H1 (cell line): Measurements from ENCODE around the gene BABAM1. TPM values are rescaled to one million over a fixed set of nuclear protein-coding genes. Genes with fewer than 3 reads are reported as not detected.

Source experiments
- ASH2L ChIP-seq: fragments of 200-600, 300-600 bp; sonication (generic); IDR thresholded peaks from one replicate; pipeline ENCODE4 v1.7.1; 2017; ENCODE audit warnings: low read length
- BRCA1 ChIP-seq: IDR thresholded peaks from 2 replicates; pipeline ENCODE4 v1.6.1; 2012; ENCODE audit warnings: low read depth, low read length, improper control_type of control experiment
- CBX5 ChIP-seq: fragments of 300-800, 300-1000 bp; sonication (generic); IDR thresholded peaks from 2 replicates; pipeline ENCODE4 v1.7.1; 2016; ENCODE audit warnings: antibody characterized with exemption, low read length, low read depth
- EGR1 ChIP-seq: IDR thresholded peaks from 2 replicates; pipeline ENCODE4 v1.6.1; 2011; ENCODE audit warnings: low read depth, low read length, borderline replicate concordance
- POLR2AphosphoS5 ChIP-seq: IDR thresholded peaks from 2 replicates; pipeline ENCODE4 v1.6.1; 2011; ENCODE audit warnings: low read depth, low read length
- SP2 ChIP-seq: IDR thresholded peaks from 2 replicates; pipeline ENCODE4 v1.6.1; 2012; ENCODE audit warnings: mild to moderate bottlenecking, low read length, inconsistent platforms
- SUZ12 ChIP-seq: fragments of 200-600 bp; sonication (generic); IDR thresholded peaks from 2 replicates; pipeline ENCODE4 v1.6.1; 2012; ENCODE audit warnings: mild to moderate bottlenecking, inconsistent platforms, low read length, moderate library complexity, mixed read lengths
- YY1 ChIP-seq: IDR thresholded peaks from 2 replicates; pipeline ENCODE4 v1.6.1; 2011; ENCODE audit warnings: low read depth, mild to moderate bottlenecking, low read length
- ZNF274 ChIP-seq: IDR thresholded peaks from 2 replicates; pipeline ENCODE4 v1.7.0; 2012; ENCODE audit warnings: low read length, borderline replicate concordance; ENCODE audit errors: extremely low read depth
- polyA plus RNA-seq, 7 experiments: library from polyadenylated mRNA; depleted of rRNA in 3 of 7; stranded (reverse) in 5 of 7; unstranded in 2 of 7; fragments of >200 nt in 5 of 7; fragments of 200-250 nt in 2 of 7; gene quantifications; 1 replicate in 5 of 7; 2 replicates in 1 of 7; 4 replicates in 1 of 7; pipeline versions ENCODE4 v1.2.1 to v1.2.3, GENCODE V29; 2011 to 2013; ENCODE audit warnings: missing spikeins in 2 of 7, mixed read lengths in 2 of 7
- total RNA-seq: library from RNA; stranded (reverse); fragmentation: NEBNext Ultra II Directional; extraction: Animal tissue kit (Norgen Biotek cat#: 25700); gene quantifications from 2 replicates; pipeline ENCODE4 v1.2.1, GENCODE V29; 2021
- TF ChIP-seq, protein P1 (sequence below): fragments of 300-600 bp; sonication (generic); IDR thresholded peaks from 2 replicates; pipeline ENCODE4 v1.7.1; 2012; ENCODE audit warnings: low read length, moderate library complexity, mild to moderate bottlenecking, inconsistent platforms; ENCODE audit not compliant: insufficient replicate concordance
- TF ChIP-seq, protein P2 (sequence below): IDR thresholded peaks from 2 replicates; pipeline ENCODE4 v1.6.1; 2012; ENCODE audit warnings: inconsistent platforms

Gene BABAM1
- total and polyA plus RNA-seq, 2 of the 8 experiments (the other 6 are each of a cell fraction or from before 2014, with no cell fraction given): 127 to 133 TPM

DNA sequence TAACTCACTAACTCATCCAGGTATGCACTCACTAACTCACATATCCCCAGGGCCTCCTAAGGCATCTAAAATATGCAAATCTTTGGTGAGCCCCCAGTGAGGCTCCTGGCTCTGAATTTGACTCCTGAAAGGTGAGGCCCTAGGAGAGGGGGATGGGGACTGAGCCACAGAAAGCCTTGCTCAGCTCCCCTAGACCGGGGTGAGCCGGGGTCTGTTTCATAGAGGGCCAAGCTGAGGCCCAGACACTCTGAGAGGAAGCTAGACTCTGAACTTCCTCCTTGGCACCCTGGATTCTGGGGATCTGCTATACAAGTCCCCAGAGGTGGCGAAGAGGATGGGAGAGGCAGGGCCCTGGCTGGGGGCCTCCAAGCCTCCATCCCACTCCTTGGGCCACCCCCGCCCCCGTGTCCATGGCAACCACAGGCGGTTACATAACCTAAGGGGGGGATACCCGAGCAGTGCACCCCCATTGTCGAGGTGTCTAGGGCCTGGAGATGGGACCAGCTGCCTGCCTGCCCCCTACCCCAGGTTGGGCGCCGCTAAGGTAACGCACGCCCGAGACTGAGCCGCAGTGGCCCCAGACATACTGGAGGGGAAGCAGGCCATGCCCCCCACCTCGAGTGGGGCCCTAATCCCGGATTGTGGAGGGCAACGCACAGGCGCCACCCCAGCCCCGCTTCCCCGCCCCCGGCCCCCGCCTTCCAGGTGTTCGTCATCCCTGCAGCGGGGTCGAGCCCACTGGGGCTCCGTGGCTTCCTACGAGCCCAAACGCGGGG, 35.3 kb downstream of the BABAM1 start (continued):
- TF ChIP-seq SUZ12 (no peak), ZNF274 (no peak), BRCA1 (no peak), SP2 (no peak), POLR2AphosphoS5 (no peak), EGR1 (no peak), ASH2L (no peak), YY1 (no peak), CBX5 (no peak)
- TF ChIP-seq, protein P1, sequence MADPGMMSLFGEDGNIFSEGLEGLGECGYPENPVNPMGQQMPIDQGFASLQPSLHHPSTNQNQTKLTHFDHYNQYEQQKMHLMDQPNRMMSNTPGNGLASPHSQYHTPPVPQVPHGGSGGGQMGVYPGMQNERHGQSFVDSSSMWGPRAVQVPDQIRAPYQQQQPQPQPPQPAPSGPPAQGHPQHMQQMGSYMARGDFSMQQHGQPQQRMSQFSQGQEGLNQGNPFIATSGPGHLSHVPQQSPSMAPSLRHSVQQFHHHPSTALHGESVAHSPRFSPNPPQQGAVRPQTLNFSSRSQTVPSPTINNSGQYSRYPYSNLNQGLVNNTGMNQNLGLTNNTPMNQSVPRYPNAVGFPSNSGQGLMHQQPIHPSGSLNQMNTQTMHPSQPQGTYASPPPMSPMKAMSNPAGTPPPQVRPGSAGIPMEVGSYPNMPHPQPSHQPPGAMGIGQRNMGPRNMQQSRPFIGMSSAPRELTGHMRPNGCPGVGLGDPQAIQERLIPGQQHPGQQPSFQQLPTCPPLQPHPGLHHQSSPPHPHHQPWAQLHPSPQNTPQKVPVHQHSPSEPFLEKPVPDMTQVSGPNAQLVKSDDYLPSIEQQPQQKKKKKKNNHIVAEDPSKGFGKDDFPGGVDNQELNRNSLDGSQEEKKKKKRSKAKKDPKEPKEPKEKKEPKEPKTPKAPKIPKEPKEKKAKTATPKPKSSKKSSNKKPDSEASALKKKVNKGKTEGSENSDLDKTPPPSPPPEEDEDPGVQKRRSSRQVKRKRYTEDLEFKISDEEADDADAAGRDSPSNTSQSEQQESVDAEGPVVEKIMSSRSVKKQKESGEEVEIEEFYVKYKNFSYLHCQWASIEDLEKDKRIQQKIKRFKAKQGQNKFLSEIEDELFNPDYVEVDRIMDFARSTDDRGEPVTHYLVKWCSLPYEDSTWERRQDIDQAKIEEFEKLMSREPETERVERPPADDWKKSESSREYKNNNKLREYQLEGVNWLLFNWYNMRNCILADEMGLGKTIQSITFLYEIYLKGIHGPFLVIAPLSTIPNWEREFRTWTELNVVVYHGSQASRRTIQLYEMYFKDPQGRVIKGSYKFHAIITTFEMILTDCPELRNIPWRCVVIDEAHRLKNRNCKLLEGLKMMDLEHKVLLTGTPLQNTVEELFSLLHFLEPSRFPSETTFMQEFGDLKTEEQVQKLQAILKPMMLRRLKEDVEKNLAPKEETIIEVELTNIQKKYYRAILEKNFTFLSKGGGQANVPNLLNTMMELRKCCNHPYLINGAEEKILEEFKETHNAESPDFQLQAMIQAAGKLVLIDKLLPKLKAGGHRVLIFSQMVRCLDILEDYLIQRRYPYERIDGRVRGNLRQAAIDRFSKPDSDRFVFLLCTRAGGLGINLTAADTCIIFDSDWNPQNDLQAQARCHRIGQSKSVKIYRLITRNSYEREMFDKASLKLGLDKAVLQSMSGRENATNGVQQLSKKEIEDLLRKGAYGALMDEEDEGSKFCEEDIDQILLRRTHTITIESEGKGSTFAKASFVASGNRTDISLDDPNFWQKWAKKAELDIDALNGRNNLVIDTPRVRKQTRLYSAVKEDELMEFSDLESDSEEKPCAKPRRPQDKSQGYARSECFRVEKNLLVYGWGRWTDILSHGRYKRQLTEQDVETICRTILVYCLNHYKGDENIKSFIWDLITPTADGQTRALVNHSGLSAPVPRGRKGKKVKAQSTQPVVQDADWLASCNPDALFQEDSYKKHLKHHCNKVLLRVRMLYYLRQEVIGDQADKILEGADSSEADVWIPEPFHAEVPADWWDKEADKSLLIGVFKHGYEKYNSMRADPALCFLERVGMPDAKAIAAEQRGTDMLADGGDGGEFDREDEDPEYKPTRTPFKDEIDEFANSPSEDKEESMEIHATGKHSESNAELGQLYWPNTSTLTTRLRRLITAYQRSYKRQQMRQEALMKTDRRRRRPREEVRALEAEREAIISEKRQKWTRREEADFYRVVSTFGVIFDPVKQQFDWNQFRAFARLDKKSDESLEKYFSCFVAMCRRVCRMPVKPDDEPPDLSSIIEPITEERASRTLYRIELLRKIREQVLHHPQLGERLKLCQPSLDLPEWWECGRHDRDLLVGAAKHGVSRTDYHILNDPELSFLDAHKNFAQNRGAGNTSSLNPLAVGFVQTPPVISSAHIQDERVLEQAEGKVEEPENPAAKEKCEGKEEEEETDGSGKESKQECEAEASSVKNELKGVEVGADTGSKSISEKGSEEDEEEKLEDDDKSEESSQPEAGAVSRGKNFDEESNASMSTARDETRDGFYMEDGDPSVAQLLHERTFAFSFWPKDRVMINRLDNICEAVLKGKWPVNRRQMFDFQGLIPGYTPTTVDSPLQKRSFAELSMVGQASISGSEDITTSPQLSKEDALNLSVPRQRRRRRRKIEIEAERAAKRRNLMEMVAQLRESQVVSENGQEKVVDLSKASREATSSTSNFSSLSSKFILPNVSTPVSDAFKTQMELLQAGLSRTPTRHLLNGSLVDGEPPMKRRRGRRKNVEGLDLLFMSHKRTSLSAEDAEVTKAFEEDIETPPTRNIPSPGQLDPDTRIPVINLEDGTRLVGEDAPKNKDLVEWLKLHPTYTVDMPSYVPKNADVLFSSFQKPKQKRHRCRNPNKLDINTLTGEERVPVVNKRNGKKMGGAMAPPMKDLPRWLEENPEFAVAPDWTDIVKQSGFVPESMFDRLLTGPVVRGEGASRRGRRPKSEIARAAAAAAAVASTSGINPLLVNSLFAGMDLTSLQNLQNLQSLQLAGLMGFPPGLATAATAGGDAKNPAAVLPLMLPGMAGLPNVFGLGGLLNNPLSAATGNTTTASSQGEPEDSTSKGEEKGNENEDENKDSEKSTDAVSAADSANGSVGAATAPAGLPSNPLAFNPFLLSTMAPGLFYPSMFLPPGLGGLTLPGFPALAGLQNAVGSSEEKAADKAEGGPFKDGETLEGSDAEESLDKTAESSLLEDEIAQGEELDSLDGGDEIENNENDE: no peak
- TF ChIP-seq, protein P2, sequence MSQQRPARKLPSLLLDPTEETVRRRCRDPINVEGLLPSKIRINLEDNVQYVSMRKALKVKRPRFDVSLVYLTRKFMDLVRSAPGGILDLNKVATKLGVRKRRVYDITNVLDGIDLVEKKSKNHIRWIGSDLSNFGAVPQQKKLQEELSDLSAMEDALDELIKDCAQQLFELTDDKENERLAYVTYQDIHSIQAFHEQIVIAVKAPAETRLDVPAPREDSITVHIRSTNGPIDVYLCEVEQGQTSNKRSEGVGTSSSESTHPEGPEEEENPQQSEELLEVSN: no peak
